ENCODE measurements around the gene NEK4. TPM values are rescaled to one million over a fixed set of nuclear protein-coding genes. Genes with fewer than 3 reads are reported as not detected.
A peak's percentile ranks its signal among the peaks of the same experiment; 100 is the strongest.

NEK4 gene
- total and polyA plus RNA-seq, 10 of the 15 experiments (the other 5 are each of a cell fraction or from before 2014, with no cell fraction given), result 7.0 to 29.1 (median 16.4) TPM

- TF ChIP-seq ZBTB4 (CRISPR knock-in tag; IDR thresholded peaks at IDR 0.05) (no peak), SPI1 (IDR thresholded peaks at IDR 0.05; ENCODE audit: borderline replicate concordance, insufficient read depth, low read depth, low read length) (peak; percentile 90), MTA2 (IDR thresholded peaks at IDR 0.05; ENCODE audit: low read depth) (peak; percentile 60)
Observed at GRCh38 chr3:52779011-52779836, 8.5 kb upstream of the NEK4 start (continued).

DNA sequence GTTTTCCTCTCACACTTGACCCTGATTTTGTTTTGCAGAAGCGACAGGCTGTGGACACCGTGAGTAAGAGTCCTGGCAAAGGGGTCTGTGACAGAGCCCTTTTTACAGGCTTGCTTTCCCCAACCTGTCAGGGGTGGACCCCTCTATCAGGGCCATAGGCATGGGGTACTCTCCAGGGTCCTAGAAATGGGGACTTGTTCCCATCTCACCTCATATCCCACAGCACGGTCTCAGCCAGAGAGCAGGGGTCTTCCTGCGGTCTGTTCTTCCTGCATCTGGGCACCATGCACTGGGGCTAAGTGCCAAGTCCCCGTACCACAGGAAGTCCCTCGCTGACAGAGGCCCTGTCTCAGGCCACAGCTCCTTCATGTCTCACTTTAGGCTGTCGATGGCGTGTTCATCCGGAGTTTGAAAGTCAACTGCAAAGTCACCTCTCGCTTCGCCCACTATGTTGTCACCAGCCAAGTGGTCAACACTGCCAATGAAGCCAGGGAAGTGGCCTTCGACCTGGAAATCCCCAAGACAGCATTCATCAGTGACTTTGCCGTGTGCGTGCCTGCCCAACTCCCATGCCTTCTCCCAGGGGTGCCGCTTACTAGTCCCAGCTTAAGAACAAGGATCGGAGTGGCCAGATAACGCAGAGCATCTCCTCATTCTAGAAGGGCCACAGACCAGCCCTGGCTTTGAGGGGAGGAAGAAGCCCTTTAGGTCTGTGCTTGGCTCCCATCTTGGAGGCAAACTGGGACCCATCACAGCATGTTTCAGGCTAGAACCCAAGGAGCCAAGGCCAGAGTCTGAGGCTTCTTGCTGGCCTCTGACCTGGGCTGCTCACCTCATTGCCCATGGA, 7.4 kb upstream of the NEK4 start:
- Histone ChIP-seq H3K27ac (ENCODE audit: control insufficient read depth, insufficient read depth) (no peak overlapping the region), H3K36me3 (ENCODE audit: control insufficient read depth in 2 of 2, insufficient read depth in 2 of 2, low read length in 1 of 2) (no peaks in the 10 kb centered on the region), H3K9ac (ENCODE audit: control insufficient read depth, insufficient read depth, low read length) (no peak overlapping the region), H2AFZ (ENCODE audit: control insufficient read depth, low read depth, low read length) (no peak overlapping the region), H3K9me3 (replicated peaks; ENCODE audit: control insufficient read depth, insufficient read depth, low read length) (no peaks in the 10 kb centered on the region), H4K20me1 (ENCODE audit: control insufficient read depth, insufficient read depth) (no peaks in the 10 kb centered on the region), H3K4me1 (ENCODE audit: control insufficient read depth, insufficient read depth, low read length) (peaks cover 11% of the 10 kb centered on the region), H3K4me2 (ENCODE audit: control insufficient read depth, insufficient read depth) (no peak overlapping the region), H3K4me3 (no peak overlapping the region), H3K27me3 (replicated peaks in 1 of 2; ENCODE audit: control insufficient read depth in 2 of 2, insufficient read depth in 2 of 2, low read length in 1 of 2) (no peaks in the 10 kb centered on the region; a peak in 1 of 4 replicates), H3K79me2 (ENCODE audit: control insufficient read depth, insufficient read depth, low read length) (no peaks in the 10 kb centered on the region)
- no TSS peak for BruUV-seq (replicated peaks)
- in situ Hi-C loops (cut with MboI), result no loop called here
- intact Hi-C loops (cut with micrococcal nuclease; ENCODE audit: unreplicated experiment), result no loop called here
- ChIA-PET CTCF (no interaction called here), POLR2A (interaction anchor here (0.8 to 1.1 kb wide), 2 partner anchors 36 to 82 kb away, joined by 3 to 4 read pairs; no protein-coding TSS in a partner anchor), RAD21 (ENCODE audit: unreplicated experiment) (interaction anchor here (1.5 kb wide), 1 partner anchor 43 kb away, joined by 5 read pairs; no protein-coding TSS in a partner anchor), SMC1A (ENCODE audit: uncharacterized antibody, unreplicated experiment) (interaction anchor here (1.1 kb wide), 1 partner anchor 15 kb away, joined by 3 read pairs; no protein-coding TSS in a partner anchor)
- DNase-seq (ENCODE audit: low read depth, low spot score) (no peak), ATAC-seq (no peak), FAIRE-seq (no peak)
- 62% methylated on average over 17 of the region's 17 CpGs for WGBS (ENCODE audit: insufficient coverage, insufficient replicate concordance, low lambda C conversion rate, missing lambda C conversion rate)
- TF ChIP-seq, protein P1, sequence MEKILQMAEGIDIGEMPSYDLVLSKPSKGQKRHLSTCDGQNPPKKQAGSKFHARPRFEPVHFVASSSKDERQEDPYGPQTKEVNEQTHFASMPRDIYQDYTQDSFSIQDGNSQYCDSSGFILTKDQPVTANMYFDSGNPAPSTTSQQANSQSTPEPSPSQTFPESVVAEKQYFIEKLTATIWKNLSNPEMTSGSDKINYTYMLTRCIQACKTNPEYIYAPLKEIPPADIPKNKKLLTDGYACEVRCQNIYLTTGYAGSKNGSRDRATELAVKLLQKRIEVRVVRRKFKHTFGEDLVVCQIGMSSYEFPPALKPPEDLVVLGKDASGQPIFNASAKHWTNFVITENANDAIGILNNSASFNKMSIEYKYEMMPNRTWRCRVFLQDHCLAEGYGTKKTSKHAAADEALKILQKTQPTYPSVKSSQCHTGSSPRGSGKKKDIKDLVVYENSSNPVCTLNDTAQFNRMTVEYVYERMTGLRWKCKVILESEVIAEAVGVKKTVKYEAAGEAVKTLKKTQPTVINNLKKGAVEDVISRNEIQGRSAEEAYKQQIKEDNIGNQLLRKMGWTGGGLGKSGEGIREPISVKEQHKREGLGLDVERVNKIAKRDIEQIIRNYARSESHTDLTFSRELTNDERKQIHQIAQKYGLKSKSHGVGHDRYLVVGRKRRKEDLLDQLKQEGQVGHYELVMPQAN (conservative IDR thresholded peaks at IDR 0.05), result no peak
- TF ChIP-seq REST (IDR thresholded peaks at IDR 0.05; ENCODE audit: low read depth, low read length), result peak; percentile 40; the same call in 1 of the 2 replicates
- TF ChIP-seq, protein P2, sequence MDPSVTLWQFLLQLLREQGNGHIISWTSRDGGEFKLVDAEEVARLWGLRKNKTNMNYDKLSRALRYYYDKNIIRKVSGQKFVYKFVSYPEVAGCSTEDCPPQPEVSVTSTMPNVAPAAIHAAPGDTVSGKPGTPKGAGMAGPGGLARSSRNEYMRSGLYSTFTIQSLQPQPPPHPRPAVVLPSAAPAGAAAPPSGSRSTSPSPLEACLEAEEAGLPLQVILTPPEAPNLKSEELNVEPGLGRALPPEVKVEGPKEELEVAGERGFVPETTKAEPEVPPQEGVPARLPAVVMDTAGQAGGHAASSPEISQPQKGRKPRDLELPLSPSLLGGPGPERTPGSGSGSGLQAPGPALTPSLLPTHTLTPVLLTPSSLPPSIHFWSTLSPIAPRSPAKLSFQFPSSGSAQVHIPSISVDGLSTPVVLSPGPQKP (IDR thresholded peaks at IDR 0.05; ENCODE audit: low read depth, low read length), result no peak

All from GM12878 (cell line).